OCI-LY7 (cell line): ENCODE results near the gene RNF220.

Source experiments
- EZH2phosphoT487 ChIP-seq: fragments of 200-600 bp; sonication (generic); IDR thresholded peaks from 2 replicates; pipeline ENCODE4 v1.6.1; 2018; ENCODE audit warnings: low read depth, borderline replicate concordance, mild to moderate bottlenecking, mixed run types, antibody characterized with exemption, low read length, moderate library complexity, mixed read lengths
- TF ChIP-seq, protein P1 (sequence below): fragments of 200-600 bp; sonication (generic); conservative IDR thresholded peaks from 2 replicates; pipeline ENCODE4 v1.5.1; 2014; ENCODE audit warnings: mild to moderate bottlenecking, antibody characterized with exemption, low read length, moderate library complexity, mixed read lengths

- TF ChIP-seq, protein P1, sequence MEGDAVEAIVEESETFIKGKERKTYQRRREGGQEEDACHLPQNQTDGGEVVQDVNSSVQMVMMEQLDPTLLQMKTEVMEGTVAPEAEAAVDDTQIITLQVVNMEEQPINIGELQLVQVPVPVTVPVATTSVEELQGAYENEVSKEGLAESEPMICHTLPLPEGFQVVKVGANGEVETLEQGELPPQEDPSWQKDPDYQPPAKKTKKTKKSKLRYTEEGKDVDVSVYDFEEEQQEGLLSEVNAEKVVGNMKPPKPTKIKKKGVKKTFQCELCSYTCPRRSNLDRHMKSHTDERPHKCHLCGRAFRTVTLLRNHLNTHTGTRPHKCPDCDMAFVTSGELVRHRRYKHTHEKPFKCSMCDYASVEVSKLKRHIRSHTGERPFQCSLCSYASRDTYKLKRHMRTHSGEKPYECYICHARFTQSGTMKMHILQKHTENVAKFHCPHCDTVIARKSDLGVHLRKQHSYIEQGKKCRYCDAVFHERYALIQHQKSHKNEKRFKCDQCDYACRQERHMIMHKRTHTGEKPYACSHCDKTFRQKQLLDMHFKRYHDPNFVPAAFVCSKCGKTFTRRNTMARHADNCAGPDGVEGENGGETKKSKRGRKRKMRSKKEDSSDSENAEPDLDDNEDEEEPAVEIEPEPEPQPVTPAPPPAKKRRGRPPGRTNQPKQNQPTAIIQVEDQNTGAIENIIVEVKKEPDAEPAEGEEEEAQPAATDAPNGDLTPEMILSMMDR = no peak
- TF ChIP-seq EZH2phosphoT487 = no peak
Observed at GRCh38 chr1:44587796-44588460, 182.9 kb downstream of the RNF220 start.
